SK-N-SH (cell line): ENCODE measurements around the gene MAOA. TPM values are rescaled to one million over a fixed set of nuclear protein-coding genes. Genes with fewer than 3 reads are reported as not detected.
"Not testable (repeated sequence)": the region's sequence is repeated elsewhere in the genome, so short reads cannot be mapped to it uniquely, and the experiment has no call there.

Experiments
- CTCF ChIA-PET: fragments of 300-600, 350-600 bp; formaldehyde crosslinking; extraction: SDS; loops from one replicate; lab custom pipeline; 2021; lab: Yijun Ruan, JAX
- POLR2A ChIA-PET: fragments of 350-600 bp; sonication (Branson Sonifier 250); formaldehyde crosslinking; extraction: SDS; loops from one replicate; lab custom pipeline; 2020; ENCODE audit warnings: antibody characterized with exemption, inconsistent platforms; lab: Yijun Ruan, JAX
- DNase-seq: peaks from one replicate; pipeline ENCODE4 v3.0.0; 2012
- H2AFZ ChIP-seq: fragments of 200-600 bp; sonication (generic); 2 replicates; pipeline ENCODE4 v1.8.1; 2016; ENCODE audit warnings: antibody characterized with exemption, mild to moderate bottlenecking, low read depth
- H3F3A ChIP-seq: fragments of 200-600 bp; sonication (generic); replicated peaks from 2 replicates; pipeline ENCODE3; 2016; ENCODE audit warnings: antibody characterized with exemption, mild to moderate bottlenecking; ENCODE audit not compliant: insufficient read depth
- H3K27ac ChIP-seq, 2 experiments: fragments of 200-500 bp in 1 of 2; fragments of 200-600 bp in 1 of 2; sonication (Bioruptor generic) in 1 of 2; sonication (generic), shearing (Covaris generic) in 1 of 2; 2 replicates each; pipeline versions ENCODE4 v1.5.1 to v1.6.1; 2014 to 2016; ENCODE audit warnings: low read depth in 2 of 2, inconsistent platforms in 1 of 2, low read length in 1 of 2, mild to moderate bottlenecking in 1 of 2, mixed read lengths in 1 of 2
- H3K27me3 ChIP-seq: fragments of 200-600 bp; sonication (generic), shearing (Covaris generic); 2 replicates; pipeline ENCODE4 v1.6.1; 2016; ENCODE audit warnings: mixed run types; ENCODE audit not compliant: insufficient read depth
- H3K36me3 ChIP-seq, 2 experiments: fragments of 200-500 bp in 1 of 2; fragments of 200-600 bp in 1 of 2; sonication (Bioruptor generic) in 1 of 2; sonication (generic) in 1 of 2; replicated peaks in 1 of 2; 2 replicates each; pipeline versions ENCODE3 to v1.5.1; 2014 to 2016; ENCODE audit warnings: low read length in 1 of 2, mild to moderate bottlenecking in 1 of 2; ENCODE audit not compliant: insufficient read depth in 2 of 2, control insufficient read depth in 1 of 2
- H3K4me1 ChIP-seq, 2 experiments: fragments of 200-500 bp in 1 of 2; fragments of 200-600 bp in 1 of 2; sonication (Bioruptor generic) in 1 of 2; sonication (generic), shearing (Covaris generic) in 1 of 2; 2 replicates each; pipeline versions ENCODE4 v1.5.1 to v1.6.1; 2014 to 2016; ENCODE audit warnings: low read depth in 1 of 2, low read length in 1 of 2, mixed run types in 1 of 2; ENCODE audit not compliant: insufficient read depth in 2 of 2, control insufficient read depth in 1 of 2
- H3K4me2 ChIP-seq: fragments of 200-600 bp; sonication (generic), shearing (Covaris generic); 2 replicates; pipeline ENCODE4 v1.6.1; 2017; ENCODE audit warnings: mixed run types
- H3K4me3 ChIP-seq, 2 experiments: fragments of 200-500 bp in 1 of 2; fragments of 200-600 bp in 1 of 2; sonication (Bioruptor generic) in 1 of 2; sonication (generic), shearing (Covaris generic) in 1 of 2; 2 replicates each; pipeline versions ENCODE4 v1.5.1 to v1.8.1; 2014 to 2016; ENCODE audit warnings: low read depth in 2 of 2, inconsistent platforms in 1 of 2, low read length in 1 of 2, mild to moderate bottlenecking in 1 of 2, mixed read lengths in 1 of 2, moderate library complexity in 1 of 2
- H3K79me2 ChIP-seq: fragments of 200-600 bp; sonication (generic); 2 replicates; pipeline ENCODE4 v1.8.1; 2017; ENCODE audit warnings: mild to moderate bottlenecking; ENCODE audit not compliant: insufficient read depth
- H3K9ac ChIP-seq: fragments of 200-600 bp; sonication (generic); 2 replicates; pipeline ENCODE4 v1.6.1; 2017; ENCODE audit warnings: mixed run types
- H3K9me2 ChIP-seq: fragments of 200-600 bp; sonication (generic); 2 replicates; pipeline ENCODE4 v1.6.1; 2017; ENCODE audit warnings: mixed run types
- H3K9me3 ChIP-seq: fragments of 200-600 bp; sonication (generic); 2 replicates; pipeline ENCODE4 v1.6.1; 2017; ENCODE audit warnings: mixed run types, mild to moderate bottlenecking, moderate library complexity
- H4K20me1 ChIP-seq: fragments of 200-600 bp; sonication (generic); 2 replicates; pipeline ENCODE4 v1.6.1; 2017; ENCODE audit warnings: mild to moderate bottlenecking, mixed run types; ENCODE audit not compliant: insufficient read depth
- RFX5 ChIP-seq: IDR thresholded peaks from 2 replicates; pipeline ENCODE4 v1.6.1; 2012; ENCODE audit warnings: mild to moderate bottlenecking, improper control_type of control experiment, low read length
- RXRA ChIP-seq: IDR thresholded peaks from 2 replicates; pipeline ENCODE4 v1.4.0; 2012; ENCODE audit warnings: low read depth, mild to moderate bottlenecking, borderline replicate concordance
- WGBS: methylation state at CpG from one replicate; pipeline ENCODE4 v1.1.6; 2017; ENCODE audit warnings: low lambda C conversion rate; 5-methylcytosine and 5-hydroxymethylcytosine counted together
- polyA plus RNA-seq, 3 experiments: library from polyadenylated mRNA; depleted of rRNA; stranded (reverse); fragments of >200 nt; gene quantifications; 2 replicates each; pipeline ENCODE4 v1.2.3, GENCODE V29; 2012
- TF ChIP-seq, protein P1 (sequence below): IDR thresholded peaks from 2 replicates; pipeline ENCODE4 v1.4.0; 2012; ENCODE audit warnings: low read depth, borderline replicate concordance

MAOA gene
- polyA plus RNA-seq, 1 of the 3 experiments (the other 2 are of a cell fraction): 0.31 TPM

DNA sequence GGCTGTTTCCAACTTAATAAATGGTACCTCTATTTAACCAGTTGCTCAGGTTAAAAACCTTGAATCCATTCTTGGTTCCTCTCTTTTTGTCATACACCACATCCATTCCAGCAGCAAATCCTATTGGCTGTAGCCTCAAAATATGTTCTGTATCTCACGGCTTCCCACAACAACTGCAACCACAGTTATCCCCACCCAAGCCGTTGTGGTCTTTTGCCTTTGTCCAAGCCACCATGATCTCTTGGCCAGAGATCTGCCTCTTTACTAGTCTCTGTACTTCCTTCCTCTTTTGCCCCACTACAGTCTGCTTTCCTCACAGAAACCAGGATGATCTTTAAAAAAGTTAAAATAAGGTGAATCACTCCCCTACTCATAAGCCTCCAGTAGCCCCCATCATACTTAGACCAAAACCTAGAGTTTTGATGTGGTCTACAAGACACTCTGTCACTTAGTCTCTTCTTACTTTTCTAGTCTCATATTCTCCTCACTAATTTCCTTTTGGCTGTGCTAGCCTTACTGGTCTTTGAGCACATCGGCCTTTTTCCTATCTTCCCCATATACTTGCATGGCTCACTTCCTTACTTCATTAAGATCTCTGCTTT is 10.3 kb downstream of the MAOA start (continued):
- TF ChIP-seq, protein P1, sequence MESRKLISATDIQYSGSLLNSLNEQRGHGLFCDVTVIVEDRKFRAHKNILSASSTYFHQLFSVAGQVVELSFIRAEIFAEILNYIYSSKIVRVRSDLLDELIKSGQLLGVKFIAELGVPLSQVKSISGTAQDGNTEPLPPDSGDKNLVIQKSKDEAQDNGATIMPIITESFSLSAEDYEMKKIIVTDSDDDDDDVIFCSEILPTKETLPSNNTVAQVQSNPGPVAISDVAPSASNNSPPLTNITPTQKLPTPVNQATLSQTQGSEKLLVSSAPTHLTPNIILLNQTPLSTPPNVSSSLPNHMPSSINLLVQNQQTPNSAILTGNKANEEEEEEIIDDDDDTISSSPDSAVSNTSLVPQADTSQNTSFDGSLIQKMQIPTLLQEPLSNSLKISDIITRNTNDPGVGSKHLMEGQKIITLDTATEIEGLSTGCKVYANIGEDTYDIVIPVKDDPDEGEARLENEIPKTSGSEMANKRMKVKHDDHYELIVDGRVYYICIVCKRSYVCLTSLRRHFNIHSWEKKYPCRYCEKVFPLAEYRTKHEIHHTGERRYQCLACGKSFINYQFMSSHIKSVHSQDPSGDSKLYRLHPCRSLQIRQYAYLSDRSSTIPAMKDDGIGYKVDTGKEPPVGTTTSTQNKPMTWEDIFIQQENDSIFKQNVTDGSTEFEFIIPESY: no peak

DNA sequence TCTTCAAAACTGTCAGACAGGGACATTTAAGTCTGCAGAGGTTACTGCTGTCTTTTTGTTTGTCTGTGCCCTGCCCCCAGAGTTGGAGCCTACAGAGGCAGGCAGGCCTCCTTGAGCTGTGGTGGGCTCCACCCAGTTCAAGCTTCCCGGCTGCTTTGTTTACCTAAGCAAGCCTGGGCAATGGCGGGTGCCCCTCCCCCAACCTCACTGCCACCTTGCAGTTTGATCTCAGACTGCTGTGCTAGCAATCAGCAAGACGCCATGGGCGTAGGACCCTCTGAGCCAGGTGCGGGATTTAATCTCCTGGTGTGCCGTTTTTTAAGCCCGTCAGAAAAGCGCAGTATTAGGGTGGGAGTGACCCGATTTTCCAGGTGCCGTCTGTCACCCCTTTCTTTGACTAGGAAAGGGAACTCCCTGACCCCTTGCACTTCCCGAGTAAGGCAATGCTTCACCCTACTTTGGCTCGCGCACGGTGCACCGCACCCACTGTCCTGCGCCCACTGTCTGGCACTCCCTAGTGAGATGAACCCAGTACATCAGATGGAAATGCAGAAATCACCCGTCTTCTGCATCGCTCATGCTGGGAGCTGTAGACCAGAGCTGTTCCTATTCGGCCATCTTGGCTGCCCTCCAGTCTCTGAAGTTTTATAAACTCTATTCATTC is 20.0 kb downstream of the MAOA start:
- CTCF ChIA-PET, H3K27me3 ChIP-seq, H4K20me1 ChIP-seq, H3K4me2 ChIP-seq, H3K4me1 ChIP-seq, H3F3A ChIP-seq, H3K4me3 ChIP-seq, POLR2A ChIA-PET, H2AFZ ChIP-seq, DNase-seq, H3K9me2 ChIP-seq, H3K9me3 ChIP-seq, H3K36me3 ChIP-seq, H3K27ac ChIP-seq, H3K9ac ChIP-seq, H3K79me2 ChIP-seq: not testable (repeated sequence)
- WGBS: 24% methylated on average over 4 of the region's 19 CpGs

DNA sequence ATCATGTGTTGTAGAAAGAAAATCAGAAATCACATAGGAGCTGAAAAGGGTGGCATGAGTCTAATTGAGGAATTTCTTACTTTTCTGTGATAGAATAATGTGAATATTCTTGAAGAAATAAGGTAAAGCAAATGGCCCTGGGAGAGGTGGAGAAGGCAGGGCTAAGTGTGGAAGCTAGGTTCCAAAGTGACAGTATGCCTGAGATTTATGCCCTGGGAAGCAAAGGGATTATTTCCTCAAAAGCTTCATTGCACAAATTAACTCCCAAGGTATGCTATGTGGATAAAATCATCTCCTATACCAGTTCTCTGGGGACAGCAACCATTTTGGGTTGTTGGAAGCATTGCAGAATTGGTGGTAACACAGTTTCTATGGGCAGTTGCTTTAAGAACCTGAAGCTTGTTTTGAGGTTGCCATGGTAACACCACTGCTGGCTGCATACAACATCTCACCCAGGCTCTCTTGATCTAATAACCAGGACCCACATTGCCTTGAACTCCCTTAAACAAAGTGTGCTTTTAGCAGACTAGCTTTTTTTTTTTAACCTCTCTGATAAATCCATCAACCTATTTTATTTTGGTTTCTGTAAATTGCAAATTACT is 21.0 kb downstream of the MAOA start:
- Histone ChIP-seq H3K27me3 (0 out of 2 replicates have a peak, but pooled peaks cover 5% of the 10 kb centered on the region), H3K4me3 (no peak overlapping the region), H3K9me3 (no peaks in the 10 kb centered on the region), H3K27ac (no peak overlapping the region), H3K79me2 (no peaks in the 10 kb centered on the region), H2AFZ (no peak overlapping the region), H4K20me1 (no peaks in the 10 kb centered on the region), H3F3A (no peaks in the 10 kb centered on the region), H3K4me1 (peaks cover 0 to 2% of the 10 kb centered on the region in 2 experiments; a peak in 1 of 4 replicates), H3K9me2 (no peaks in the 10 kb centered on the region), H3K36me3 (no peaks in the 10 kb centered on the region), H3K4me2 (no peak overlapping the region), H3K9ac (no peak overlapping the region)
- CTCF ChIA-PET: interaction anchor here (1.0 kb wide), 1 partner anchor 281 kb away, joined by 4 read pairs; no protein-coding TSS in a partner anchor
- POLR2A ChIA-PET: interaction anchor here (1.1 kb wide), 1 partner anchor 21 kb away, joined by 6 read pairs; the partner anchor contains the start of gene MAOA
- TF ChIP-seq RFX5 (peak; percentile 43; the same call in 1 of the 2 replicates), RXRA (no peak)
- TF ChIP-seq, protein P1: no peak
- DNase-seq: peak; percentile 58
